Stimulated activated CD8-positive, alpha-beta memory T cell treated with anti-CD3 and anti-CD28 coated beads, Interleukin-4, amount 100 ng/mL, for 24 hours (primary cell): ENCODE data around the gene CCDC159.
"Not testable (repeated sequence)": the region's sequence is repeated elsewhere in the genome, so short reads cannot be mapped to it uniquely, and the experiment has no call there.

Experiments
- DNase-seq: peaks from one replicate; pipeline ENCODE4 v3.0.0-alpha.2; 2020; ENCODE audit warnings: low read depth

Gene CCDC159

DNA sequence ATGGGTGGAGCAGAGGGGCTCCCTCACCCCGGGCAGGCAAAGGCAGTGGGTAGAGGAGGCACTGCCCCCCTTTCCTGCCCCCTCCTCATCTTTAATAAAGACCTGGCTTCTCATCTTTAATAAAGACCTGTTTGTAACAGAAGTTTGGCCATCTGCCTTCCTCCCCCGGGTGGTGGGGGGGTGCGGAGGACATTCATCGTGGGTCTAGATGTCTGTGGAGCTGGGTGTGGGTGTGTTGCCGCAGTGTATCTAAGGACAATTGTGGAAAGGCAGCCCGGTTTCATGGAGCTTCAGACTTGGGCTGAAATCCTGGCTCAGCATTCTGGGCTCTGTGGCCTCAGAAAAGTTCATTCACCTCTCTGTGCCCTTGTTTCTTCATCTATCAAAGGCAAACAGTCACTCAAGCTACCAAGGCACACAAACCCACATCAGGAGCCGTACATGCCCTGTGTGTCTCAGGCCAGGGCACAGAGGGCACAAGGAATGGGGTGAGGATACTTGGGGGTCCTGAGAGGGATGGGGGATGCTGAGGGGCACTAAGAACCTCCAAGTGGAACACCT is 19.3 kb downstream of the CCDC159 start:
- no peak for DNase-seq

DNA sequence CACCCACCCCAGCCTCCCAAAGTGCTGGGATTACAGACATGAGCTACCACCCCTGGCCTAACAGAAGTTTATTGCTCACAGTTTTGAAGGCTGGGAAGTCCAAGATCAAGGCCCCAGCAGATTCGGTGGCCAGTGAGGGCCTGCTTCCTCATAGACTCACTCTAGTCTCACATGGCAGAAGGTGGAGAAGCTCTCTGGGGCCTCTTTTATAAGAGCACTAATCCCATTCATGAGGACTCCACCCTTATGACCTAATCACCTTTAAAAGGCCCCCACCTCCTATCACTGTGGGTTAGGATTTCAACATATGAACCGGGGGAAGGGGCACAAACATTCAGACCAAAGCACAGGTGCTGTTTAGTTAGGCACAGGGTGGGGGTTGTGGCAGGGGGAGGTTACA is 21.2 kb downstream of the CCDC159 start:
- DNase-seq = no peak

DNA sequence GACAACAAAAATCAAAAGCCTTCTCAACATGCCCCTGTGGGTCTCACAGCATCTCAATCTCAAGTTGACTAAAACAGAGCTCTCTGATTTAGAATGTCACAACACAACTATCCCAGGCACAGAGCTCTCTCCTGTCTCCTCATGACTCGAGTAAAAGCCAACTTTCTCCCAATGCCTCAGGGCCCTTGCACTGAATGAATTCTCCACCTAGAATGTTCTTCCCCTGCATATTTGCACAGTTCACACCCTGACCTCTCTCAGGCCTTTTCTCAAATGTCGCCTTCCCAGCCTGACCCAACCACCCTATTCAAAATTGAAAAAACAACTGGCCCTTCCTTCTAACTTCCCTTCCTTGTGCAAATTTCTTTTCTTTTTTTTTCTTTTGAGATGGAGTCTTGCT is 24.4 kb downstream of the CCDC159 start:
- DNase-seq = no peak

DNA sequence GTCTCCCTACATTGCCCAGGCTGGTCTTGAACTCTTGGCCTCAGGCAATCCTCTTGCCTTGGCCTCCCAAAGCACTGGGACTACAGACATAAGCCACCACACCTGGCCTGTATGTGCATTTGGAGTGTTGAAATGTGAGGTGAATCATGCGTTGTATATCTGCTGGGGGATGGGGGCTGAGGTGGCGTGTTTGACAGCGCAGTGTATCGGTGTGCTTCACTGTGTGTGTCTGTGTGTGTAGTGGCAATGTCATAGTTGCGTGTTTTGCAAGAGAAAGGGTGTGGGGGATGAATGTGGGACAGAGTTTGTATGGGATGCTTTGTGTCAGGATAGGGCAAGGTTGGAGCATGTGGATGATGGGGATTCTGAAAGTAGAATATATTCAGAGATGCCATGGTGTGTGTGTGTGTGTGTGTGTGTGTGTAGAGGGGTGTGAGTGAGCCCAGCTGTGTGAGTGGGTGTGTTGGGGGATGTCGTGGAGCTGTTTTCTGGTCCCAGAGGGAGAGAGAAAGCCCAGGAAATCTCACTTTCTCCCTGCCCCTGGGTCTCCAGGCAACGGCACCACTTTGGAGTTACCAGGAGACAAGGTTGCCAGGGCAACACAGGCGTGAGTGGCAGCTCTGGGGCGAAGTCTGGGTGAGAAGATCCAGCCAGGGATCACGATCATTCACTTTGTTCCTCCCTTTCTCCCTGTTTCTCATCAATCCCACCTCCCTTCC is 27.0 kb downstream of the CCDC159 start:
- no peak for DNase-seq

DNA sequence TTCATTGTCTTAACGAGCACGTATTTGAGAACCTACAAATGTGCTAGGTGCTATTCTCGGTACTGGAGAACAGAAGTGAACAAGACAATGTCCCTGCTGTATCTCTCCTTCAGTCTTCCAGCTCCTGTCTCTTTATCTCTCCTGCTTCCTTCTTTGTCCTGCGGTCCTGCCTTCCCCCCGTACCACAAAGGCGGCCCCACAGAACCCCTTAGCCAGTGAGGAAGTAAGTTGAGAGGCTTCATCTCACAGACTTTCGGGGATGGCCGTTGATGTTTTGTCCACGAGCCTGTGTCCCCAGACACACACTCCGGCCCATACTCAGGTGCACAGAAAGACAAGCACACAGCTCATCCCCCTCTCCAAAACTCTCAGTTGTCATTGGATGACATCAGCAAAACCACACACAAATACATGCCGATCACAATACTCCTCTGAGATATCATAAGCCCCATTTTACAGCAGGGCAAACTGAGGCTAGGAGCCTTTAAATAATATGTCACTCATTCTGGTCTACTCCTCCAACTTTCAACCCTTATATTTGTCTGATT is 27.6 kb downstream of the CCDC159 start:
- no peak for DNase-seq

DNA sequence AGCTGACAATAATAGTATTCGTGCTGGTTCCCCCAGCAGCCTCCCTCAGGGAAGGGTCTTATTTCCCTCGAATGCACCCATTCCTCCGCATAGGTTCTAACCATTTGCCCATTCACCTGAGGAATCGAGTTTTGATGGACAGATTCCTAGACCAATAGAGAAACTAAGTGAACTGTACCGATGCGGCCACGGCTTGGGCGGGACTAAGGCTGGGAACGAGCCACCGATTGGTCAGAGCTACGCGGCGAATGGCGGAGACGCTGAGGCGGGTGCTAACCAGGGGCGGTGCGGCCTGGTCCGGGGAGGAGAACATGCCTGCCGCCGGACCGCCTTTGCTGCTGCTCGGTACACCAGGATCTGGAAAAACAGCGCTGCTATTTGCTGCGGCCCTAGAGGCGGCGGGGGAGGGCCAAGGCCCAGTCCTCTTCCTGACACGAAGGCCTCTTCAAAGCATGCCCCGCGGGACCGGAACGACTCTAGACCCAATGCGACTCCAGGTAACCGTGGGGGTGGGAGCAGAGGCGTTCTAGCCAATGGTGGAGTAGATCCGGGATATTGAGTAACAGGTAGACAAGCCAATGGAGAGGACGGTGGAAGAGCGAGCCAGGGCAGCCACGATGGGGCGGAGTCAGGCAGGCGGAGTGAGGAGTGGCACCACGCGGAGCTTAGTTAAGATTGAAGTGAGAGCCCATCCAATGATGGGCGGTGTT is 28.3 kb downstream of the CCDC159 start, which contains the start of gene SWSAP1:
Gene SWSAP1 (plus strand): TSS at position 234 of the 710 bp plus-strand sequence. CDS start 15 bp downstream, at position 249.
- peak; percentile 94 for DNase-seq

DNA sequence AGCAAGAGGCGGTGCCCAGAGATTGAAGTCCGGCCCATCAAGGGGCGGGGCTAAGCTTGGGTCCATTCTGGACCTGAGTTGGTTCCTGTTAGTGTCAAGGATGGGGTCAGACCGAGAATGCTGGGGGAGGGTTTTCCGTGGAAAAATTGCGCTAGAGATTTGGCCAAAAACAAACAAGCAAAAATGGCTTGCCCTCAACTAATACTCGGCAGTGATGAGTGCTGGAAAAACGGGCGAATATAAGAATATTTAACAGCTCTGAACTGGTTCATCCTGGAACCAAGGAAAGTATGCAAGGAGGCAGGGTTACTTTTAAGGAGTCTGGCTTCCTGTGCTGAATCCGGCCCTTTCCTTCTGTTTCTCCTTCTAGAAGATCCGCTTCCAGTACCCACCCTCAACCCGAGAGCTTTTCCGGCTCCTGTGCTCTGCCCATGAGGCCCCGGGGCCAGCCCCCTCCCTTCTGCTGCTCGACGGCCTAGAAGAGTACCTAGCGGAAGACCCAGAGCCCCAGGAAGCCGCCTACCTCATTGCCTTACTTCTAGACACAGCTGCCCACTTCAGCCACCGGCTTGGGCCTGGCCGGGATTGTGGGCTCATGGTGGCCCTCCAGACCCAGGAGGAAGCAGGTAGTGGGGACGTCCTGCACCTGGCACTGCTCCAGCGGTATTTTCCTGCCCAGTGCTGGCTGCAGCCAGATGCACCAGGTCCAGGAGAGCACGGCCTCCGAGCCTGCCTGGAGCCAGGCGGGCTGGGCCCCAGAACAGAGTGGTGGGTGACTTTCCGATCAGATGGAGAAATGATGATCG is 29.0 kb downstream of the CCDC159 start:
- peak; percentile 46 for DNase-seq

DNA sequence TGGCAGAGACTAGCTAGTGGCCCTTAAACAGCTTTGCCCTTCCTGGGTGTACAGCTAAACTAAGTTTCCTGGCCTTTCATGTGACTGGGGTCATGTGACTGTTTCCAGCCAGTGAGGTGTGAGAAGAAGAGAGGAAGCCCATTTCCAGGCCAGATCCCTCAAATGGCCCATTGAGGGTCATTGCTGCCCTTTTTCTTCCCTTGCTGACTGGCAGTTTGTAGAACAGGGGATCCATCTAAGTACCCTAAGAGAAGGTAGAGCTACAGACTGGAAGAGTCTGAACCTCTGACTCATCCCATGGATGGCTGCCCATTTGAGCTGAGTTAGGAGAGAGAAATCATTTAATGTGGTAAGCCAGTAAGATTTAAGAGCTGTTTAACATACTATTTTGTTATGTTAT is 30.9 kb downstream of the CCDC159 start:
- DNase-seq = no peak

DNA sequence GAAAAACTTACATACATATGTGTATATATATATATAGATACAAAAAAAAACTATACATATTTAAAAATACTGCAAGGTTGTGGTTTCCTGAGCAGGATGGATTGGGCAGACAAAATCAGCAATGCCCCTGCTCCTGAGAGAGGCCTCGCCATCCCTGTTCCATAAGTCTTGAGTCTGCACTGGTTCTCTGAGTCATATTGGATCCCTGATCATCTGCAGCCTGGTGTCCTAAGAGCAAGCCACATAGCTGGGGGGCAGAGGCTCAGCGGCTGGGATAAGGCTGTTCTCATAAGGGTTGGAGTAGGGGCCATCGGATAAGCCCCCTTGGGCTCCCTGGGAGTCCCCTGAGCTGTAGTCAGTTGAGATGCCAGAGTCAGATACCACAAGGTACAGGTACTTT is 31.4 kb downstream of the CCDC159 start:
- DNase-seq = no peak

DNA sequence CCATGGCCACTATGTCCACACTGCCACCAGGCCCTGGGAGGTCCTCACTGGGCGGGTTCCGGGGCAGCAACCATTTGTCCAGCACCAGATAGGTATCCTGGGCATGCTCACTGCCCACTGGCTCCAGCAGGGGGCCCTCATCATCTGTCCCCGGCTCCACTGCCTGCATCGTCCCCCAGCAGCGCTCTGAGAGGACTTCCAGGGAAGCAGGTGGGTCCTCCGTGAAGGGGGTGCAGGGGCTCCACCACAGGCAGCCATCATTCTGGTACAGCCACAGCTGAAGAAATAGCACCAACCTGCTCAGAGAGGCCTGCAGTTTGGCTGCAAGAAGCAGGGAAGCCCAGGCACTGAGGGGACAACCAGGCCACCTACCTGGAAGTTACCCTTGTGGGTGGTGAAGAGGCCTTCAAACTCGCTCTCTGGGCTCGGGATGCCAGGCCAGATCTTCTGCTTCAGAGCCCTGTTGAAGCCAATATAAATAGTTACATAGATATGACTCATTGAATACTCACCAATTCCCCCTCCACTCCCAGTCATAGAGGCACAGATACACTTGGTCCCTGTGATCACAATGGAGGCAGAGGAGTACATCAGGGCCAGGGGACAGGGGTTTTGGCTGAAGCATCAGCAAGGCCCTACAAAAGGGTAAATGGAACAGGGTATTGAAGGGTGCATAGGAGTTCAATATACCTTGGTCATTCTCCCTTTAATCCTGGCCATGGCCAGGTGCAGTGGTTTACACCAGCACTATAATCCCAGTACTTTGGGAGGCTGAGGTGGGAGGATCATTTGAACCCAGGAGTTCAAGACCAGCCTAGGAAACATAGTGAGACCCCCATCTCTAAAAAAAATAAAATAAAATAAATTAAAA is 32.2 kb downstream of the CCDC159 start:
- DNase-seq = no peak

DNA sequence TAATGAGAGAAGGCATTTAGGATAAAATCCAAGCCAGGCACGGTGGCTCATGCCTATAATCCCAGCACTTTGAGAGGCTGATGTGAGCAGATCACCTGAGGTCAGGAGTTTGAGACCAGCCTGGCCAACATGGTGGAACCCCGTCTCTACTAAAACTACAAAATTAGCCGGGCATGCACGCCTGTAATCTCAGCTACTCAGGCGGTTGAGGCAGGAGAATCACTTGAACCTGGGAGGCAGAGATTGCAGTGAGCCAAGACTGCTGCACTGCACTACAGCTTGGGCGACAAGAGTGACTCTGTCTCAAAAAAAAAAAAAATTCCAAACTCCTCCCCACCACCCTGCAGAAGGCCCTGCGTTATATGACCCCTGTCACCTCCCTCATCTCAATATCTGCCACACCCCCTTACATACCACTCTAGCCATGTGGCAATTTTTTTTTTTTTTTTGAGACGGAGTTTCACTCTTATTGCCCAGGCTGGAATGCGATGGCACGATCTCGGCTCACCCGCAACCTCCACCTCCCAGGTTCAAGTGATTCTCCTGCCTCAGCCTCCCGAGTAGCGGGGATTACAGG is 33.0 kb downstream of the CCDC159 start:
- DNase-seq = not testable (repeated sequence)

DNA sequence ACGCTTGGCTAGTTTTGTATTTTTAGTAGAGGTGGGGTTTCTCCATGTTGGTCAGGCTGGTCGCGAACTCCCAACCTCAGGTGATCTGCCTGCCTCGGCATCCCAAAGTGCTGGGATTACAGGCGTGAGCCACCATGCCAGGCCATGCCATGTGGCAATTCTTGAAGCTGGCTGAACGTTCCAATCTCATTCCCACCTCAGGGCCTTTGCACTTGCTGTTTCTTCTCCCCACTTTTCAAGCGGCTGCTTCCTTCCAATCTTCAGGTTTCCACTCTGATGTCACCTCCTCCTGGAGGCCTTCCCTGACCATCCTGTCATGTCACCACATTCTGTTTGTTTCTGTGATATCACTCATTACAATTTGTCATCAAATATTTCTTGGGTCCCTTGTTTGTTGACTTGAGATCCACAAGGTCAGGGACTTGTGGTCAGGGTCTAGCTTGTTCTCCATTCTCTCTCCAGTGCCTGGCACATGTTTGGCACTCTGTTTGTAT is 33.6 kb downstream of the CCDC159 start:
- DNase-seq = no peak

DNA sequence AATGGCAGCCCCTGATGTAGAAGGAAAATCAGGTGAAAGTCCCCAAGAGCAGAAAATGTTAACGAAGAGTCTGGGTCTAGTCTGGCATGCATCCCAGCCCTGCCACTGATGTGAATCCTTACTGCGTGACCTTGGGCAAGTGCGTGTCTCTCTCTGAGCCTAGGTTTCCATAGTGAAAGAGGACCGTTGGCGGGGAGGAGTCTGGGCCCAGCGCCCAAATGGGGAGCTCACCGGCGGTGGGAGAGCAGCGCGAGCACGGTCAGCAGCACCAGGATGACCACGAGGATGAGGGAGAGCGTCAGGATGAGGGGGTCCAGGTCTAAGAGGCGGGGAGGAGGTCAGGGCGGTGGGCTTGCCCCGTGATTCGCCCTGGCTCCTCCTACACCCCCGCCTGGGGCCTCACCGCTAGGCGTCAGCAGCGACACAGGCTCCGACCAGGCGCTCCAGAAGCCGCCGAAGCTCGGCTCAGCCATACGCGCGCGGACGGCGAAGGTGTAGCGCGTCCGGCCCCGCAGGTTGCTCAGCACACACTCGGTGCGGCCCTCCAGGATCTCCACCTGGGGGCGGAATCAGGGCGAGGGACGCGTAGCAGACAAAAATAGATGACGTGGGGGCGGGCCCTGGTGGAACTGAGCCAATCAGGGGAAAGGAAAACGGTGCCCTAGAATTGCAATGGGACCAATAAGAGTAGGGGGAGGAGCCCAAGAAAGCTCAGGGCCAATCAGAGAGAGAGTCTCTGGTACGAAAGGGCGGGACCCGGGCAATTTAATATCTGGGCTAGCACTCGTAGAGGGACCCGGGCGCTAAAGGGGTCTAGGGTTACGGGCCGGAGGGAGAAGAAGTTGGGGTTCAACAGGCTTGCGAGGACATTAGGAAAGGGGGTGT is 34.6 kb downstream of the CCDC159 start:
- peak; percentile 87 for DNase-seq

DNA sequence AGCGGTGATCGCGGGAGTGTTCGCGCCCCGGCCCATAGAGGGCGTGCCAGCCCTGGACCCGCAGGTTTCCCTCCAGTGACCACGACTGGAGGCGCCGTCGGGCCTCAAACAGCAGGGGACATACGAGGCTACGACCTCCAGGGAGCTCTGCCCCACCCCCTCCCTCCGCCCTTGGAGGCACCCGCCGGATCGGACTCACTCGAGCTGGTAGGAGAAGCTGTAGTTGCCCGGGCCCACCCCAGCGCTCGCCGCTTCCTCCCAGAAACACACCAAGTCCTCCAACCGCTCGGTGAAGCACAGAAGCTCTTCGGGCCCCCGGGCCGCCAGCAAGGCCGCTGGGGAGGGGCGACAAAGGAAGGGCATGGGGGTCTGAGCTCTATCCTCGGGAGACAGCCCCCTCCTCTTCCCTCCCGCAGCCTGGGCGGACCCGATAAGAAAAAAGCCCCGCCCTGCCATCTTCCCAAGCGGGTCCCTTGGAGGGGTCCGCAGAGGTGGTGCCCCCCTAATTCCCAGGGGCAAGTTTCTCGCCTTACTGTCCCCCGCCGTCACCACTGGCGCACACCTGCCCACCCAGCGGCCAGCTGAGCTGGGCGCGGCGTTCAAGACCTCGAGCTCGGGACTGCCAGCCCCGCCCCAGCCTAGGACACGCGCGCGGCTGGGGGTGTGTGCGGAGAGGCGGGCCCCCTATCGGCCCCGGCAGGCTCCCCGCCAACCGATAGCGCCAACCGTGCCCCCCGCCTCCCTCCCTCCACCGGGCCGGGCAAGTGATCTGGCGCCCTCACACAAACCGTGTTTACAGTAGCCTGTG is 36.8 kb downstream of the CCDC159 start:
- DNase-seq = no peak

DNA sequence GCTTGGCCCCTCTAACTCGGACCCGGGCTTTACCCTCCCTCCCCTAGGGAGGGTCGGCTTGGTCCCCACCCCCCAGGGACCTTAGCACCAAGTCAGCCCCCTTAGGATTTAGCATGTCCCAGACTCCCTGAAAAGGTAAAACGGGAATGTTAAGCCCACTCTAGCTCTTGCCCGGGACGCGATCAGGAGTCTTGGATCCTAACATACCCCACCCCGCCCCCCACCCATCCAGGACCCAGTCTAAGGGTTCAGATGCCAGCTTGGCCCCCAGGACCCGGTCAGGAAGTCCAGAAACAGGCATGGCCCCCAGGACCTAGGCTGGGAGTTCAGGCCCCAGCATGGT is 37.4 kb downstream of the CCDC159 start:
- no peak for DNase-seq

DNA sequence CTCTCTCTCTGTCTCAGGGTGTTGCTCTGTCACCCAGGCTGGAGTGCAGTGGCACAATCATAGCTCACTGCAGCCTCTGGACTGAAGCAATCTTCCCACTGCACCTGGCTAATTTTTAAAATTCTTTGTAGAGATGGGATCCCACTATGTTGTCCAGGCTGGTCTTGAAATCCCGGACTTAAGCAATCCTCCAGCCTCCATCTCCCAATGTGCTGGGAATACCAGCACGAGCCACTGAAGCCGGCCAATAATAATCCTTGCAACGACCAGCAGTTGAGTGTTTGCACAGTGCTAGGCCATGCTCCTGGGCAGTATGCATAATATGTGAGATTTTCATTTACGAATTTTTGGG is 38.4 kb downstream of the CCDC159 start:
- no peak for DNase-seq

DNA sequence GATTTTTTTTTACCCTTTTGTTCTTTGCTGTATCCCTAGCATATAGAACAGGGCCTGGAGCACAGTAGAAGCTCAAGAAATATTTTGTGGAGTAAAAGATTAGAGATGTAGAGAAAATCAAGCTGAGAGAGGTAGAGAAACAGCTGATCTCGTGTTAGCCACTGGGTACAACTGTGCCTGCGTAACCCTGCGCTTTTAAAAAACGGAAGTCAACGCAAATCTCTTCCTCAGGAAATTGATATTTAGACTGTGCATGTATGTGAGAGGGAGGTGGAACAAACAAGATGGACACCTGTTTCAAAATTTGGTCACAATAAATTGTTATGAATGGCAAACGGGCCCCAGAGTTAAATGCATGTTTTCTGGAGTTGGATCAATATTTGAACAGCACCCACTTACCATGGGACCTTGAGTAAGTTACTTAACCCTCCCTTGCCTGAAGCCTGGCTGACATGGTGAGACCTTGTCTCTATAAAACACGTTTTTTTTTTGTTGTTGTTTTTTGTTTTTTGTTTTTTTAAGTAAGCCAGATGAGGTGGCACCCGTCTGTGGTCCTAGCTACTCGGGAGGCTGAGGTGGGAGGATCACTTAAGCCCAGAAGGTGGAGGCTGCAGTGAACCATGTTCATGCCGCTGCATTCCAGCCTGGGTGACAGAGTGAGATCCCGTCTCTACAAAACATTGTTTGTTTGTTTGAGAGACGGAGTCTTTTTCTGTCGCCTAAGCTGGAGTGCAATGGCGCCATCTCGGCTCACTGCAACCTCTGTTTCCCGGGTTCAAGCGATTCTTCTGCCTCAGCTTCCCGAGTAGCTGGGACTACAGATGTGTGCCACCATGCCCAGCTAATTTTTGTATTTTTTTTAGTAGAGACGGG is 41.1 kb downstream of the CCDC159 start:
- no peak for DNase-seq

DNA sequence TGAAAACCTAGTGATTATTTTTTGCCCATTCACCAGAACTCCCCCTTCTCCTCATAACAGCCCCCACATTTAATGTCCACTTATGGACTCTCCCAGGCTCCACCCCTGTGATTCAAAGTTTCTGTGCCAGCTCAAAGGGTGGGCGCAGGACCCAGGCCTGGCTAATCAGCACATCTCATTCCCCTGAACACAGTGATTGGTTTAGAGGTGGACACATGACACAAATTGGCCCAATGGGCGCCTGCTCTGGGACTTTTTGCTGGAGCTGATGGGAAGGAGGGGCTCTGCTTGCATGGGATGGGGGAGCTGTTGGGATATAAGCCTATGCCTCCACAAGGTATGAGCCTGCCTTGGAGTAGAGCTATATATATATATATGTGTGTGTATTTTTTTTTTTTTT is 44.0 kb downstream of the CCDC159 start:
- DNase-seq = no peak
